GM15510 (cell line): Measurements from ENCODE around the gene MYBBP1A.

ENCODE experiments used
- POLR2A ChIP-seq: IDR thresholded peaks from 3 replicates; pipeline ENCODE4 v1.6.1; 2011; ENCODE audit warnings: borderline replicate concordance; ENCODE audit not compliant: insufficient read length; ENCODE audit errors: extremely low read depth

MYBBP1A gene

GRCh38 chr17:4514206-4514605, 41.0 kb downstream of the MYBBP1A start:
- no peak for TF ChIP-seq POLR2A

DNA sequence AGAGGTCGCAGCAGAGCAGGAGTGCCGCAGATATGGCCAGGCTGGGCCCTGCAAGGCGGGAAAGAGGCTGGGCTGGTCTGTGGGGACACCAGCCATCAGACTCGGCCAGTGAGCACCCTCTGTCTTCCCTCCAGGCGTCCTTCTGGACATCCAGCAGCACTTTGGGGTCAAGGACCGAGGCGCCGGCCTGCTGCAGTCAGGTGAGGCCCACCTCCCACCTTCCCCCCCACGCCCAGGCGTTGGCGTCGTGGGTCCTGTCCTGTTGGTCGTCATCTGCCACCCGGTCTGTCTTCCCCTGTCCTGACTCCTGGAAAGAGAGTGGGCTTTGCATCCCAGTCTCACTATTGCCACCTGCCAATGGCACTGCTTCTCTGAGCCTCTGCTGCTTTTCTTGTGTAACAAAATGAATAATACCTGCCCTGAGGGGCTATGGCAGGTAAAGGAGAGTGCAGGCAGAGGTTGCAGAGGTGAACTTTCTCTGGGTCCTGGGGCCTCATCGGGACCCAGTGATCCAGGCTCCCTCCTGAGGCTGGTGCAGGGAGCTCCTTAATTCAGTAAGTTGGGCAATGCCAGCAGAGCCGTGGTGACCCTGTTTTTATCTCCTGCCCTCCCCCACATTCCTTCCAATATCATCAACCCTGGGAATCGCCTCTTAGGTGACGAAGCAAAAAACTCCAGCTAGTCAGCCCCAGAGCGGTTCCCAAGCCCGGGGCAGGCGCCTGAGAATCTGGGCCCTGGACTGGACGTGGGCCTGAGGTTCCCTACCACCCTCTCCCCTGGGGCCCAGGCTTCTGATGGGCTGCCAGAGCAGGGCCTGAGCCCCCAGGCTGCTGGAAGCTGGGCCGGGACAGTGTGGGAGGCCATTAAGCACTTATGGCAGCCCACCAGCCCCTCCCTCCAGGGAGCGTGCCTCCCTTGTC, 41.8 kb downstream of the MYBBP1A start:
- no peak for TF ChIP-seq POLR2A

DNA sequence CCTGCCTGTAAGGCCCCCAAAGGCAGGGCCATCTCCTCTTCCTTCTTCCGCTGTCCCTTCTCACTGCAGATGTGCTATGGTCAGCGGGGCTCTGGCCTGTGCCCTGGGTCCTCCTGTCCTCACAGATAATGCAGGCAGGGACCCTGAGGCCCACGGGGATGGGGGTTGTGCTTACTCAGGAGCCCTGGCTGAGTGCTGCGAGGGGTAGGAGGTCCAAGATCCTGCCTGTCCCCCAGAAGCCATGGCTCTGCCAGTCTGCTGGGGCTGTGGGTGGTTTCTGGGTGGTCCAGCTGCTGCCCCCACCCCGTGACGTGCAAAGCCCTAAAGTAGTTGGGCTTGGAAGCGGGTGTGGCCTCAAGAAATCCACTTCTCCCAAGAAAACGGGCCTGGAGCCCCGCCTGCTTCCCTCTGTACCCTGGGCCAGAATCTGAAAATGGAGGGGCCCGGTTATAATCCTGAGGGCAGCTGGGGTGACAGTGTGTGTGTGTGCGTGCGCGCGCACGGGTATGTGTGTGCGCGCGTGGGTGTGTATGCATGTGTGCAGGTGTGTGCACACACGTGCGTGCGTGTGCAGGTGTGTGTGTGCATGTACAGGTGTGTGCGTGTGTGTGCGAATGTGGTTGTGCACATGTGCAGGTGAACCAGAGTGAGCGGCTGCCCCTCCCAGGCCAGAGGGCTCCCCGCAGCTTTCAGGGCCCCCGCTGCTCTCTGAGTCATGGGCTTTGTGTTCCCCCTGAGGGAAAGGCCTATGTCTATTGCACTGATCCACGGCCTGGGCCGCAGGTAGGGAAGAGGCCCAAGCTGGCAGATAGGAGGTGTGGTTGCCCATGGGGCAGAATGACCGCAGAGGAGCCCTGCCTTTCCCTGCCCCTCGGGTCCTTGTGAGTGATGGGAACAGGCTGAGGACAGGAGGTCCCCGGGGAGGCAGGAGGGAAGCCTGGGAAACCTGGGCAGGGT, 42.8 kb downstream of the MYBBP1A start:
- no peak for TF ChIP-seq POLR2A

DNA sequence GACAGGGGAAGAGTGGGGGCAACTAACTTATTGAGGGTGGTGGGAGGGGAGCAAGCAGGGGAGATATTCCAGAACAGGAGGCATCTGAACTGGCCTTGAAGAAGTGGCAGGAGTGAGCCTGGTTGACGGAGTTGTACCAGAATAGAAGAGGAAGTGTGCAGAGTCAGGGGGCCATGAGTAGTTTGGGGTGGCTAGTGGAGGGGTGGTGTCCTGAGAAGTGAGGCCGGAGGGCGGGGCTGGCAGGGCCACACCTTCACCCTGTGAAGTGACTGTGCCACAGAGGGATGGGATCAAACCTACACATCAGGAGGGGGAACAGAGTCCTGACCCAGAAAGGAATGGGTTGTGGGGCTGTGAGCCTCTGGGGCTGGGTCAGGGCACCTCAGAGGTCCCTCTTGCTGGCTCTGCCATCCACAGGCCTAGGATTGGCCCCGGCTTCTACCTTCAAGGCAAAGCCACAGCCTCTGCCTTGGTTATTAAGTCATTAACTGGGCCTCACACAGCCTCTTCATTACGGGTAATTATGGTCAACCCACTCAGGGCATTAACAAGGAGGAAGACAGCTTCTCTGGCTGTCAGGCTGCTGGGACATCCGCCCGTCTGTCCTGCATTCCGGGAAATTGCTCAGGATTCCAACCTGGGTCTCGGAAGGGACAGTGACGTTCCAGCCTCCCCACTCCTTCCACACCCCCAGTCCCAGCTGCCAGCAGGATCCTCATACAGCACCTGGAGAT, 43.8 kb downstream of the MYBBP1A start:
- no peak for TF ChIP-seq POLR2A

- no peak for TF ChIP-seq POLR2A
Measured at GRCh38 chr17:4510618-4510941, 44.6 kb downstream of the MYBBP1A start.

GRCh38 chr17:4509923-4510617, 45.1 kb downstream of the MYBBP1A start:
- no peak for TF ChIP-seq POLR2A

DNA sequence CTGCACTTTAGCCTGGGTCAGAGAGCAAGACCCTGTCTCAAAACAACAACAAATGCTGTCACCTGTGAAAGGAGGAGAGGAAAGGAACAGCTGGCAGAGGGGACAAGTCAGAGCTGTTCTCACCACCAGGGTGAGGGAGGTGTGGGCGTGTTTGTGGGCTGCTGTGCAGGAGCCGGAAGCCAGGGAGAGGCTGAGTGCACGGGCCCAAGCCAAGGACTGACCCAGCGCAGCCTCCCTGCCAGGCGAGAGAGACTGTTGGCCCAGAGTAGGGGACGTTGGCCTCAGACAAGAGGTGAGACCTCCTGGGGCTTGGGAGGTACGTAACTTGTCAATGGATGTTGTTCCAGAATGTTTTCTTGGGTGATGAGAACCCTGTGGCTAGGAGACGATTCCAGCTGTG, 45.8 kb downstream of the MYBBP1A start:
- TF ChIP-seq POLR2A: no peak

- no peak for TF ChIP-seq POLR2A
Measured at GRCh38 chr17:4508207-4508606, 47.0 kb downstream of the MYBBP1A start.

- no peak for TF ChIP-seq POLR2A
Measured at GRCh38 chr17:4507361-4508111, 47.6 kb downstream of the MYBBP1A start.

GRCh38 chr17:4506892-4507291, 48.3 kb downstream of the MYBBP1A start:
- no peak for TF ChIP-seq POLR2A

- TF ChIP-seq POLR2A: no peak
Measured at GRCh38 chr17:4506175-4506813, 48.9 kb downstream of the MYBBP1A start.

DNA sequence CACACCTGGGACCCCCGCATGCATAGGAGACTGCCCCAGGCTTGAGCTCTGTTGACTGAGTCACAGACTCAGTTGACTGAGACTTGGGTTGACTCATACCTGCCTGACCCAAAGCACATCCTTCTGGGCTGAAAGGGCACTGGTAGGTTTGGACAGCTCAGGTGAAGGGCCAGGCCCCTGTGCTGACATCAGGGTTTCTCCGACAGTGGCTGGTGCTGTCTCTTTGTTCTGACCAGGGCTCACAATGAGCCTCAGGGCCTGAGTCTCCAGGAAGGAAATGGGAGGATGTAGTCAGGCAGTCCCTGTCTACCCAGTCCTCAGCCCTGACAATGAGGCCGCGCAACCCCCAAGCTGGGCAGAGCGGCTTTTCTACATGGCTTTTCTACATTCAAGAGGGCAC, 50.0 kb downstream of the MYBBP1A start:
- no peak for TF ChIP-seq POLR2A

DNA sequence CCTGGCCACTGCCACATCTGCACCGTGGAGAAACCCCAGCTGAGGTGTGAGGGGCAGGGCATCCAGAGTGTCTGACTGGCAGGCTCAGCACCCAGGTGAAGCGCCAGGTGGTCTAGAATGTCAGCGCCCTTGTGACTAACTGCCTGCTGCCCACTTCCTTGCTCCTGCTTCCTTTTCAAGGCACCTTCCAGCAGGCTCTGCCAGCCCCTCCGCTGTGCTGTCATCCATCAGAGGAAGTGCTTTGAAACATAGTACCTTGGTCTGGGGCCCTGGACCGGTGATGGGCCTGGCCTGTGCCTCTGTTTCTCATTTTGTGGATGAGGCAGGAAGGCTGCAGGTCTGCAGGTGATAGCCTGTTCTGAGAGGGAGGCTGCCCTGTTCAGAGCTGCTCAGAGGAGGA, 51.0 kb downstream of the MYBBP1A start:
- no peak for TF ChIP-seq POLR2A

GRCh38 chr17:4503283-4504025, 51.7 kb downstream of the MYBBP1A start:
- TF ChIP-seq POLR2A: no peak
